Measurements from ENCODE around the gene TCEA3. TPM values are rescaled to one million over a fixed set of nuclear protein-coding genes. Genes with fewer than 3 reads are reported as not detected.

TCEA3 gene
- total and polyA plus RNA-seq, 3 donors from 2014 or later = 10.8 to 14.7 (median 12.6) TPM

DNA sequence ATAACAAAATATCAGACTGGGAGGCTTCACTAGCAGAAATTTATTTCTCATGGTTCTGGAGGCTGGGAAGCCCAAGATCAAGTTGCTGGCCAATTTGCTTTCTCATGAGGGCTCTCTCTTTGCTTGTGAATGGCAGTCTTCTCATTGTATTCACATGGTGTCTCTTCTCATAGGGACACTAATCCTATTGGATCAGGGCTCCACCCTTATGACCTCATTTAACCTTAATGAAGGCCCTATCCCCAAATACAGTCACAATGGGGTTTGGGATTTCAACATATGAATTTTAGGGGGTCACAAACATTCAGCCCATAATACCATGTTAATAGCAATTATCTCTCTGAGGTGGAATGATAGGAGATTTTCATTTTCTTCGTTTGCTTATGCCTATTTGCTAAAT is 25.3 kb downstream of the TCEA3 start:
- Histone ChIP-seq H3K4me1 (peaks cover 31% of the 10 kb centered on the region), H3K27ac (no peak overlapping the region), H3K36me3 (ENCODE audit: low read depth, missing control alignments) (no peaks in the 10 kb centered on the region), H3K4me3 (no peak overlapping the region), H3K27me3 (no peaks in the 10 kb centered on the region), H3K9me3 (no peaks in the 10 kb centered on the region)
- 89 to 100% methylated on average over 1 of the region's 1 CpG for WGBS, 2 donors
- intact Hi-C loops (cut with DNase I; ENCODE audit: low total_unique reads) = no loop called here
- no peak for TF ChIP-seq POLR2A (IDR thresholded peaks at IDR 0.05)
- no peak for TF ChIP-seq CTCF (IDR thresholded peaks at IDR 0.05)
- DNase-seq = no peak

- no peak for DNase-seq
- Histone ChIP-seq H3K36me3 (ENCODE audit: low read depth, missing control alignments) (no peaks in the 10 kb centered on the region), H3K9me3 (no peaks in the 10 kb centered on the region), H3K4me1 (peaks cover 27% of the 10 kb centered on the region), H3K27me3 (no peaks in the 10 kb centered on the region), H3K27ac (no peak overlapping the region), H3K4me3 (no peak overlapping the region)
- intact Hi-C loops (cut with DNase I; ENCODE audit: low total_unique reads) = no loop called here
- TF ChIP-seq POLR2A (IDR thresholded peaks at IDR 0.05) (no peak), CTCF (IDR thresholded peaks at IDR 0.05) (no peak)
- WGBS, 2 donors = 94 to 95% methylated on average over 7 of the region's 7 CpGs
These were observed 26.6 kb downstream of the TCEA3 start for GRCh38 chr1:23397908-23398307.

DNA sequence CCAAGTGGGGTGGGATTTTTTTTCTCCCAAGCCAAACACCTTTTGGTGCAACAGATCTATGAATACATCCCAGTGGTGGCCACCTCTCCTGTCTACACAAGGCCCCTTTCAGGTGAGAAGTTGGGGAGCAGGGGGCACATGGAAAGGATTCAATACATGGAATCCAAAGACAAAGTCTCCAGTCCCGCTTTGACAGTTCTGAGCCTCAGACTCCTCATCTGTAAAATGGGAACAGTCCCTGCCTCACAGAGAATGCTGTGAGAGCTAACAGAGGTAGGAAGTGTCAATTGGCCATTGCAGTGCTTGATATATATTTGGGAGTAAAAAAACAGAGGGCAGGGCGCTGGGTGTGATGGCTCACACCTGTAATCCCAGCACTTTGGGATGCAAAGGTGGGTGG is 28.2 kb downstream of the TCEA3 start:
- WGBS, 2 donors = 94 to 98% methylated on average over 2 of the region's 2 CpGs
- intact Hi-C loops (cut with DNase I; ENCODE audit: low total_unique reads) = no loop called here
- H3K27ac ChIP-seq = no peak overlapping the region
- TF ChIP-seq CTCF (IDR thresholded peaks at IDR 0.05) = no peak
- no peak for TF ChIP-seq POLR2A (IDR thresholded peaks at IDR 0.05)
- H3K27me3 ChIP-seq = no peaks in the 10 kb centered on the region
- H3K36me3 ChIP-seq (ENCODE audit: low read depth, missing control alignments) = no peaks in the 10 kb centered on the region
- no peak for DNase-seq
- peaks cover 23% of the 10 kb centered on the region for H3K4me1 ChIP-seq
- H3K9me3 ChIP-seq = no peaks in the 10 kb centered on the region
- H3K4me3 ChIP-seq = no peak overlapping the region

DNA sequence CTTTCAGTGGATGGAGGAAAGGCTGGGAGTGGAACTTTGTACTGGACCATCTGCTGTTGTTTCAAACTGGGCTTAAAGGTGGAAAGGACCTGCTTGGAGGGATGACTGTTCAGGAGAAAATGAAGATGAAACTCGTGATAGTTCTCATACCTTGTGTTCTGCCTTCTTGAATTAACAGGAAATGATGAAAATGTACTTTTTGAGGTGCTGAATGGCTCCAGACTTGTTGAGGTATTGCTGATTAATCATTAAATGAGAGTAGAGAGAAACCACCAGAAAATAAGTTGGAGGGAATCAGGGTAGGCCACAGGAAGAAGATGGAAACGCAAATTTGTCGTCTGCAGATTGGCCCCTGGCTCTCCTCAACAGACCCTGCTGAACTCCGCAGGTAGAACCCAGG is 28.7 kb downstream of the TCEA3 start:
- TF ChIP-seq CTCF (IDR thresholded peaks at IDR 0.05) = no peak
- no peak for TF ChIP-seq POLR2A (IDR thresholded peaks at IDR 0.05)
- Histone ChIP-seq H3K9me3 (no peaks in the 10 kb centered on the region), H3K36me3 (ENCODE audit: low read depth, missing control alignments) (no peaks in the 10 kb centered on the region), H3K4me1 (peaks cover 21% of the 10 kb centered on the region), H3K27ac (peak overlapping the region; percentile 78 to 84), H3K27me3 (no peaks in the 10 kb centered on the region), H3K4me3 (no peak overlapping the region)
- intact Hi-C loops (cut with DNase I; ENCODE audit: low total_unique reads) = no loop called here
- 86 to 88% methylated on average over 4 of the region's 4 CpGs for WGBS, 2 donors
- no peak for DNase-seq

DNA sequence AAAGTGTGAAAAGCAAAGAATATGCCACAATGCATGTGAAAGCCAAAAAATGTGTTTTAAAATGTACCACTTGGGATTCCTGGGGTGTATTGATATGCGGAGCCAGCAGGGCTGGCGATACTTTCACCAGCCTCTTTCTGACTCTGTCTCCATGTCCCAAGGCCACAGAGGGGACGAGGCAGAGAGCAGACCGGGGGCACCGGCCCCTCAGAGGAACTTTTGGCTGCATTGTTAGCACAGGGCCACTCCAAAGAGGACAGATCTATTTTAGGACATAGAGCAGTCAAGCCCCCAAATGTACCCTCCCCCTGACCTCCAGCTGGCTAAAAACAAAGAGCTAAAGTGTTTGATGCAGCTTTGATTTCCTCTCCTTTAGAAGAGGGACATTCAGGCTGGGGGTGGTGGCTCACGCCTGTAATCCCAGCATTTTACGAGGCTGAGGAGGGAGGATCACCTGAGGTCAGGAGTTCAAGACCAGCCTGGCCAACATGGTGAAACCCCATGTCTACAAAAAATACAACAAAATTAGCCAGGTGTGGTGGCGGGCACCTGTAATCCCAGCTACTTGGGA is 29.3 kb downstream of the TCEA3 start:
- H3K27ac ChIP-seq = peak overlapping the region; percentile 78 to 84
- no peaks in the 10 kb centered on the region for H3K27me3 ChIP-seq
- no peak for TF ChIP-seq CTCF (IDR thresholded peaks at IDR 0.05)
- no peak for TF ChIP-seq POLR2A (IDR thresholded peaks at IDR 0.05)
- H3K4me3 ChIP-seq = no peak overlapping the region
- H3K36me3 ChIP-seq (ENCODE audit: low read depth, missing control alignments) = no peaks in the 10 kb centered on the region
- peaks cover 23% of the 10 kb centered on the region for H3K4me1 ChIP-seq
- no peaks in the 10 kb centered on the region for H3K9me3 ChIP-seq
- DNase-seq = no peak
- WGBS, 2 donors = 37 to 41% methylated on average over 8 of the region's 8 CpGs
- intact Hi-C loops (cut with DNase I; ENCODE audit: low total_unique reads) = no loop called here

Data from testis (tissue), 3 donors.